PFSK-1 (cell line): Measurements from ENCODE around the gene C15orf39.

Source experiments
- FOXP2 ChIP-seq: optimal IDR thresholded peaks from 2 replicates; pipeline ENCODE3; 2011; ENCODE audit warnings: borderline replicate concordance, control low read depth, inconsistent platforms; ENCODE audit not compliant: insufficient read depth; ENCODE audit errors: extremely low read length, extremely low read depth
- POLR2AphosphoS5 ChIP-seq: IDR thresholded peaks from 2 replicates; pipeline ENCODE4 v1.6.1; 2012; ENCODE audit warnings: low read depth, mild to moderate bottlenecking, control low read depth, low read length, moderate library complexity
- SIN3A ChIP-seq: IDR thresholded peaks from 2 replicates; pipeline ENCODE4 v1.6.1; 2012; ENCODE audit warnings: mild to moderate bottlenecking, low read length, moderate library complexity, borderline replicate concordance; ENCODE audit not compliant: insufficient read depth
- TAF1 ChIP-seq: IDR thresholded peaks from 2 replicates; pipeline ENCODE4 v1.6.1; 2012; ENCODE audit warnings: low read length, control low read depth, borderline replicate concordance; ENCODE audit not compliant: insufficient read depth

- TF ChIP-seq POLR2AphosphoS5 (no peak), FOXP2 (no peak), SIN3A (no peak), TAF1 (no peak)
Measured at GRCh38 chr15:75179746-75180140, 21.9 kb upstream of the C15orf39 start.
